ENCODE results near the gene EPOP. TPM values are rescaled to one million over a fixed set of nuclear protein-coding genes. Genes with fewer than 3 reads are reported as not detected.

The EPOP gene
- total RNA-seq, 1 donor from 2014 or later, result 3.0 TPM

GRCh38 chr17:38669520-38669919, 5.2 kb downstream of the EPOP start:
- ATAC-seq (ENCODE audit: low read depth) (no peak), DNase-seq (no peak)
- no peaks in the 10 kb centered on the region for H3K36me3 Mint-ChIP-seq (ENCODE audit: low read depth)
- no peak for TF ChIP-seq CTCF (IDR thresholded peaks at IDR 0.05)
- intact Hi-C loops (cut with micrococcal nuclease), result no loop called here
- peaks cover 11% of the 10 kb centered on the region for H3K4me1 Mint-ChIP-seq
- no peak overlapping the region for H3K4me3 Mint-ChIP-seq
- H3K27ac Mint-ChIP-seq, result no peak overlapping the region
- ChIA-PET CTCF (interaction anchor here (1.1 to 5.4 kb wide), 4 partner anchors 8 to 320 kb away, joined by 3 to 83 read pairs (median 7); no protein-coding TSS in a partner anchor), POLR2A (interaction anchor here (0.9 kb wide), 1 partner anchor 33 kb away, joined by 4 read pairs; no protein-coding TSS in a partner anchor)
- peaks cover 54% of the 10 kb centered on the region for H3K27me3 Mint-ChIP-seq
- no peaks in the 10 kb centered on the region for H3K9me3 Mint-ChIP-seq

- H3K27me3 Mint-ChIP-seq, result peaks cover 58% of the 10 kb centered on the region
- intact Hi-C loops (cut with micrococcal nuclease), result loop anchor here (1.0 to 2.0 kb wide), 4 partner anchors 109 to 319 kb away; no protein-coding TSS in a partner anchor
- H3K4me1 Mint-ChIP-seq, result peaks cover 11% of the 10 kb centered on the region
- ChIA-PET POLR2A (interaction anchor here (0.6 to 1.4 kb wide), 2 partner anchors 34 to 110 kb away, joined by 3 read pairs; no protein-coding TSS in a partner anchor), CTCF (interaction anchor here (0.6 to 5.4 kb wide), 17 partner anchors 9 to 485 kb away, joined by 3 to 83 read pairs (median 4); no protein-coding TSS in a partner anchor)
- TF ChIP-seq CTCF (IDR thresholded peaks at IDR 0.05), result peak; percentile 37
- H3K9me3 Mint-ChIP-seq, result no peaks in the 10 kb centered on the region
- H3K27ac Mint-ChIP-seq, result no peak overlapping the region
- H3K36me3 Mint-ChIP-seq (ENCODE audit: low read depth), result no peaks in the 10 kb centered on the region
- no peak overlapping the region for H3K4me3 Mint-ChIP-seq
- DNase-seq, result no peak
- ATAC-seq (ENCODE audit: low read depth), result no peak
These were observed 7.0 kb downstream of the EPOP start for GRCh38 chr17:38667787-38668122.

GRCh38 chr17:38667099-38667786, 7.5 kb downstream of the EPOP start:
- Mint-ChIP-seq H3K4me3 (no peak overlapping the region), H3K27ac (no peak overlapping the region), H3K36me3 (ENCODE audit: low read depth) (no peaks in the 10 kb centered on the region), H3K9me3 (no peaks in the 10 kb centered on the region), H3K4me1 (peaks cover 8% of the 10 kb centered on the region), H3K27me3 (peaks cover 57% of the 10 kb centered on the region)
- intact Hi-C loops (cut with micrococcal nuclease), result loop anchor here (1.0 to 2.0 kb wide), 4 partner anchors 109 to 318 kb away; no protein-coding TSS in a partner anchor
- POLR2A ChIA-PET, result interaction anchor here (0.6 to 1.4 kb wide), 2 partner anchors 34 to 109 kb away, joined by 3 read pairs; no protein-coding TSS in a partner anchor
- CTCF ChIA-PET, result interaction anchor here (0.6 to 5.4 kb wide), 18 partner anchors 9 to 486 kb away, joined by 3 to 83 read pairs (median 4); no protein-coding TSS in a partner anchor
- peak; percentile 39 for DNase-seq
- ATAC-seq (ENCODE audit: low read depth), result peak; percentile 87
- peak; percentile 92 for TF ChIP-seq CTCF (IDR thresholded peaks at IDR 0.05)

GRCh38 chr17:38663964-38664644, 10.7 kb downstream of the EPOP start:
- no peak for TF ChIP-seq CTCF (IDR thresholded peaks at IDR 0.05)
- Mint-ChIP-seq H3K4me1 (no peaks in the 10 kb centered on the region), H3K27me3 (peaks cover 44% of the 10 kb centered on the region), H3K4me3 (no peak overlapping the region), H3K27ac (no peak overlapping the region), H3K36me3 (ENCODE audit: low read depth) (no peaks in the 10 kb centered on the region), H3K9me3 (no peaks in the 10 kb centered on the region)
- no peak for ATAC-seq (ENCODE audit: low read depth)
- POLR2A ChIA-PET, result no interaction called here
- intact Hi-C loops (cut with micrococcal nuclease), result loop anchor here (2.0 kb wide), 1 partner anchor 61 kb away; no protein-coding TSS in a partner anchor
- CTCF ChIA-PET, result interaction anchor here (1.5 to 5.4 kb wide), 3 partner anchors 71 to 106 kb away, joined by 5 to 83 read pairs (median 9); no protein-coding TSS in a partner anchor
- no peak for DNase-seq
